T-helper 17 cell (primary cell): ENCODE results near the gene FLVCR2. TPM values are rescaled to one million over a fixed set of nuclear protein-coding genes. Genes with fewer than 3 reads are reported as not detected.

ENCODE experiments used
- ATAC-seq: fragments of 150-1000 bp; cut with Tn5 transposase; 2 replicates; pipeline ENCODE4 v1.10.0; 2021; ENCODE audit warnings: mild to moderate bottlenecking, moderate library complexity
- DNase-seq, 3 donors: peaks; one replicate each; pipeline versions ENCODE4 v3.0.0 to v3.0.0-alpha.2; 2020 to 2021
- H3K9me3 ChIP-seq: one replicate; pipeline ENCODE4 v1.7.0; 2013; ENCODE audit warnings: low read length, mild to moderate bottlenecking; ENCODE audit not compliant: control insufficient read depth, poor library complexity, severe bottlenecking
- H3K27ac Mint-ChIP-seq: one replicate; pipeline ENCODE4 v1.8.0; 2022; ENCODE audit warnings: mild to moderate bottlenecking, moderate library complexity, mixed read lengths
- H3K27me3 Mint-ChIP-seq: one replicate; pipeline ENCODE4 v1.8.0; 2022; ENCODE audit warnings: mixed read lengths
- H3K36me3 Mint-ChIP-seq: one replicate; pipeline ENCODE4 v1.8.0; 2022; ENCODE audit warnings: low read depth, mixed read lengths
- H3K4me1 Mint-ChIP-seq: one replicate; pipeline ENCODE4 v1.8.0; 2022; ENCODE audit warnings: mild to moderate bottlenecking, mixed read lengths
- H3K4me3 Mint-ChIP-seq: one replicate; pipeline ENCODE4 v1.8.0; 2022; ENCODE audit warnings: mild to moderate bottlenecking, moderate library complexity, mixed read lengths
- total RNA-seq, 4 donors: library from RNA in 2 of 4; stranded (reverse) in 2 of 4; gene quantifications; one replicate each; pipeline ENCODE4 v1.2.3 and lab custom pipeline; 2022 to 2026

Gene FLVCR2
- total RNA-seq, 2 donors from 2014 or later = 6.5 to 8.1 TPM

DNA sequence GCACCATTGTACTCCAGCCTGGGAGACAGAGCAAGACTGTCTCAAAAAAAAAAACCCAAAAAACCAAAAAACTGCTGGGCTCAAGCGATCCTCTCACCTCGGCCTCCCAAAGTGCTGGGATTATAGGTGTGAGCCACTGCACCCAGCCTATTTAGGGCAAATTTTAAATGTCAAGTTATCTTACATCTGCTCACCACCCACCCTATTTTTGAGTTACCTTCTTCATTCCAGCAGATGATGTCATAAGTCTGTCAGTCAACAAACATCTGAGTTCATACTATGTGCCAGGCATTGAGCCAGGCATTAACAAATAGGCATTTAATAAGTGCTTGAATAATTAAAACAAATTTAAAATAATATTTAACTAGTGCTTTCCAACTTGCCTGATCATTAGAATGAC is 34.6 kb upstream of the FLVCR2 start:
- peaks cover 11% of the 10 kb centered on the region for H3K36me3 Mint-ChIP-seq
- no peak for DNase-seq
- peaks cover 52% of the 10 kb centered on the region for H3K4me1 Mint-ChIP-seq
- ATAC-seq = no peak
- peak overlapping the region; percentile 98 for H3K27ac Mint-ChIP-seq
- no peaks in the 10 kb centered on the region for H3K27me3 Mint-ChIP-seq
- no peaks in the 10 kb centered on the region for H3K9me3 ChIP-seq
- H3K4me3 Mint-ChIP-seq = no peak overlapping the region

DNA sequence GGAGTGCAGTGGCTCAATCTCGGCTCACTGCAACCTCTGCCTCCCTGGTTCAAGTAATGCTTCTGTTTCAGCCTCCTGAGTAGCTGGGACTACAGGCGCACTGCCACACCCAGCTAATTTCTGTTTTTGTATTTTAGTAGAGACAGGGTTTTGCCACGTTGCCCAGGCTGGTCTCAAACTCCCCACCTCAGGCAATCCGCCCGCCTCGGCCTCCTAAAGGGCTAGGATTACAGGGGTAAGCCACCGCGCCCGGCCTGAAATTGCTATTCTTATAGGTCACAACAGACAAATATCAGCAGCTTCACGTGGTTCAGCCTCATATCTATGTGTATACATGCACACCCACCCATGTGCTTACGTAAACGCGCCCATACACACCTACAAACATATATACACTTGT is 32.5 kb upstream of the FLVCR2 start:
- H3K4me3 Mint-ChIP-seq = no peak overlapping the region
- DNase-seq (no peak), ATAC-seq (no peak)
- H3K27me3 Mint-ChIP-seq = no peaks in the 10 kb centered on the region
- H3K27ac Mint-ChIP-seq = peak overlapping the region; percentile 97
- peaks cover 52% of the 10 kb centered on the region for H3K4me1 Mint-ChIP-seq
- H3K36me3 Mint-ChIP-seq = peaks cover 11% of the 10 kb centered on the region
- H3K9me3 ChIP-seq = no peaks in the 10 kb centered on the region

DNA sequence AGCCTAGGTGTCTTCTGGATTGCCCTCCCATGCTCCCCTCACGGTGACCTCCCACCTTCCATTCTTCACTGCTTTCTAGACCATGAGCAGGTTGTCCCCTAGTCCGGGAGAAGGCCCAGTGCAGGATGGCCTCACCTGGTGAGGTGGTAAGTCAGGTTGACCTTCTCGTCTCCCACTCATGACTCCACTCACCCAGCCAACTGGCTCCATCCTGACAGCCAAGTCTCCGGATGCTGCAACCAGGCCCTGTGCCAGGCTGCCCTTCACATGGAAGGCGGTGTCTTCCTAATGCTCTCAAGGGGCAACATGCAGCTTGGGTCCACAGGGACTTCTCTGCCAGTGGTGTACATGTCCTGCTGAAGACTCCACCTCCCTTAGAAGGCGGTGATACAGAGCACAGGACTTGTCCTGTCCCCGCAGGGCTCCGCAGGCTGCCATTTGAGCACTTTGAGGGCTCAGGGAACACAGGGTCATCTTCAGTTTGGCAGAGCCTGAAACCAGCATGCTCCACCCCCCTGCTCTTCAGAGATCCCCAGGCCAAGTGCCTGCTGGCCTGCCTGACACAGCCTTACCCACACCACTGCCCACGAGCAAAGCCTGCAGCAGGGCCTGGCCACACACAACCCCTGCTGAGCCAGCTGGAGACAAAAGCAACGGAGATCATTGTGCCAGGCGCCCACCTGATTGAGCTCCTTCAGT is 30.7 kb upstream of the FLVCR2 start:
- Mint-ChIP-seq H3K4me3 (no peak overlapping the region), H3K27ac (peak overlapping the region; percentile 97), H3K36me3 (peaks cover 11% of the 10 kb centered on the region), H3K4me1 (peaks cover 47% of the 10 kb centered on the region), H3K27me3 (no peaks in the 10 kb centered on the region)
- no peak for DNase-seq
- no peak for ATAC-seq
- H3K9me3 ChIP-seq = no peaks in the 10 kb centered on the region

DNA sequence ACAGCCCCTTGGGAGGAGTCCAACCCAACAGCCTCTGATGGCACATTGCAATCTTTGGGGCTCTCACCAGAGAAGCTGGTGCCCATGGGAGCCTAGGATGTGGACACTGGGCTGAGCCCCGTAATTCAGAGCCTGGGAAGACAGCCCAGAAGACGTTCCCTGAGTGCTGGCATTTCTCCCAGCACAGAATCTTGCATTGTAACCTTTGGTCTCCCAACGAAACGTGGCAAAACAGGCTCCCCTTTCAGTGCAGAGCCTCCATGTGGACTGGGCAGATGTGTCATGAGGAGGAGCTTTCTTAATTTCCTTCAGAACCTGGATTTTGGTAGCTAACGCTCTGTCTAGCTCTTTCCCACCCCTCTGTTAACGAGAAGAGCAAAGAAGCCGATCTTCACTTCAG is 29.9 kb upstream of the FLVCR2 start:
- H3K27me3 Mint-ChIP-seq = no peaks in the 10 kb centered on the region
- no peak for DNase-seq
- peaks cover 43% of the 10 kb centered on the region for H3K4me1 Mint-ChIP-seq
- H3K9me3 ChIP-seq = no peaks in the 10 kb centered on the region
- no peak for ATAC-seq
- peak overlapping the region; percentile 97 for H3K27ac Mint-ChIP-seq
- peaks cover 11% of the 10 kb centered on the region for H3K36me3 Mint-ChIP-seq
- peak overlapping the region; percentile 4 for H3K4me3 Mint-ChIP-seq

DNA sequence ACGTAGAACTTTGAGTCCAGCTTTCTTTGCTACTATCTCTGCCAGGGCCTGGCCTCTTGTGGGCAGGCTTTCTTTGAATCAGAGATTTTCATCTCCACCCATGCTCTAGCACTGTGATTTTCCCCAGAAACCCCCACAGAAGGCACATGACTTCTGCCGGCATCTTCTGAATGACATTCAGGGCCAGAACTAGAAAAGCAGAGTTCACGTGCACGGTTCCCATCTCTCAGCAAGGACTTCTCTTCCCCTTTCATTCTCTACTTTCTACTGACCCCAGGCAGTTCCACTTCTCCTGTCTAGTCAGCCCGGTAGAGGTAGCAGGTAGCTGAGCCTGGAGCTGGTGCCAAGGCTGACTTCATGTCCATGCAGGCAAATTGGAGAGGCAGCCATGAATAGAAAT is 29.3 kb upstream of the FLVCR2 start:
- DNase-seq = no peak
- Mint-ChIP-seq H3K27ac (peak overlapping the region; percentile 97), H3K27me3 (no peaks in the 10 kb centered on the region), H3K4me1 (peaks cover 46% of the 10 kb centered on the region), H3K4me3 (peak overlapping the region; percentile 55), H3K36me3 (peaks cover 11% of the 10 kb centered on the region)
- ATAC-seq = peak; percentile 90
- no peaks in the 10 kb centered on the region for H3K9me3 ChIP-seq

DNA sequence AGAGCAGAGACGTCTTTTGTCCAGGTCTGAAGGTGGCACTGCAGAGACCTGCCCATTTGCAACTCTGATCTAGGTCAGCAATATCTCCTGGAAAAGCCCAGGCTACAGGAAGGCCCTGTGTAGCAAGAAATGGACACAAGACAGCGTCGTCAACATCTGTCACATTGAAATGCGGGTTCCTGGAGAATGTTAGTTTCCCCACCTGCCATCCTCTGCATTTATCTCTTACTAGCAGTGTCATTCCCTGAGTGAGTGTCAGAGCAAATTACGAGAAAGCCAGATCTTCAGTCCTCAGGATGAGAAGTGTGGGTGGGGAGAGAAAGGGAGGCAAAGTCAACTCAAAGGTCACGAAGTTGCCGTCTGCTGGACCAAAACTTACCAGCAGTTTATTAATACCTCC is 27.4 kb upstream of the FLVCR2 start:
- H3K27ac Mint-ChIP-seq = peak overlapping the region; percentile 97
- peaks cover 51% of the 10 kb centered on the region for H3K4me1 Mint-ChIP-seq
- DNase-seq = no peak

DNA sequence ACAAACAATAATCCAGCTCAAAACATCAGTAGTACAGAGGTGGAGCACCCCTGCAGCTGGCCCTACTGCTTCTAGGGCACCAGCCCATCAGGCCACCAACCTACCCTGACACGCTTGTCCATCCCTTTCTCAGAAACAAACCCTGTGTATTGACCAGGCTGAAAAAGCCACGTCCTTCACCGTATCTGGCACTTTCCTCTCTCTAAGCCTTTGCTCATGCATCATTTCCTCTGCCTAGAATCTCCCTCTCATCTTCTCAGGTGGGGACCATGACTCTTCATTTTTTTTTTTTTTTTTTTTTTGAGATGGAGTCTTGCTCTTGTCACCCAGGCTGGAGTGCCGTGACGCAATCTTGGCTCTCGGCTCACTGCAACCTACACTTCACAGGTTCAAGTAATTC is 25.3 kb upstream of the FLVCR2 start:
- H3K27me3 Mint-ChIP-seq = no peaks in the 10 kb centered on the region
- H3K4me1 Mint-ChIP-seq = peaks cover 45% of the 10 kb centered on the region
- H3K9me3 ChIP-seq = no peaks in the 10 kb centered on the region
- no peak for DNase-seq
- H3K36me3 Mint-ChIP-seq = peaks cover 3% of the 10 kb centered on the region
- ATAC-seq = no peak
- H3K27ac Mint-ChIP-seq = peak overlapping the region; percentile 97
- H3K4me3 Mint-ChIP-seq = no peak overlapping the region

More for the DNA sequence above, 27.4 kb upstream of the FLVCR2 start:
- no peak for ATAC-seq
- no peaks in the 10 kb centered on the region for H3K27me3 Mint-ChIP-seq
- peaks cover 11% of the 10 kb centered on the region for H3K36me3 Mint-ChIP-seq
- H3K4me3 Mint-ChIP-seq = peak overlapping the region; percentile 56
- H3K9me3 ChIP-seq = no peaks in the 10 kb centered on the region

DNA sequence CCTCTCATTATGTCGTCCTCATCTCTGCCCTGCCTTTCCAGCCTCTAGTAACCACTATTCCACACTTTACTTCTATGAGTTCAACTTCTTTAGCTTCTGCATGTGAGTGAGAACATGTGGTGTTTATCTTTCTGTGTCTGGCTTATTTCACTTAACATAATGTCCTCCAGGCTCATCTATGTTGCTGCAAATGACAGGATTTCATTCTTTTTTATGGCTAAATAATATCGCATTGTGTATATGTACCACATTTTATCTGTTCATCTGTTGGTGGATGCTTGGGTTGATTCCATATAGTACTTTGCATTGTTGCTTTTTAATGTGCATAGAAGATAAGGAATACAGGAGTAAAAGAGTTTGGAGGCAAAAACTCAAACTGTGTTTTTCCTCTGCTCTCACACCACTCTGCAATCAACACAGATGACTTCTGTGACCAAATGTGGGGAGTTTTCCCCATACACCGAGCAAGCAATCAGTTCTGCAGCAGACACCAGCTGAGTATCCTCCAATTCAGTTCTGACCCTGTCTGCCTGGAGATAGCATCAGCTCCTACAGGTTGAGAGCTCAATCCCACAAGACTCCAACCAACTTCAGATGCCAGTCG is 24.6 kb upstream of the FLVCR2 start:
- H3K4me1 Mint-ChIP-seq = peaks cover 40% of the 10 kb centered on the region
- no peak overlapping the region for H3K27ac Mint-ChIP-seq
- no peak for ATAC-seq

DNA sequence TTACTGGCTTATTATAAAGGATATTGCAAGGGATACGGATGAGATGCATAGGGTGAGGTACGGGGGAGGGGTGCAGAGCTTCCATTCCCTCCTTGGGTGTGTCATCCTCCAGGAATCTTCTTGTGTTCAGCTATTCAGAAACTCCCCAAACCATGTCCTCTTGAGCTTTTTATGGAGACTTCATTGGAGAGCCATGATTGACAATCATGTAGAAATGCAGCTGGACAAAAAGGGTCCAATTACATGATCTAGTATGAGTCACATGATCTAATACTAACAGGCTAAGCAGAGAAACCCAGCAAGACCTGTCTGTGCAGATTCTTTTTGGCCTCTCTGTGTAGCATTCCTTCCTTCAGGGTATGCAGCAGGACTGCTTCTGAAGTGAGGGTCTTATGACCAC is 23.9 kb upstream of the FLVCR2 start:
- no peak overlapping the region for H3K4me3 Mint-ChIP-seq
- peaks cover 35% of the 10 kb centered on the region for H3K4me1 Mint-ChIP-seq
- no peaks in the 10 kb centered on the region for H3K9me3 ChIP-seq
- DNase-seq (no peak), ATAC-seq (no peak)
- no peaks in the 10 kb centered on the region for H3K27me3 Mint-ChIP-seq
- H3K27ac Mint-ChIP-seq = peak overlapping the region; percentile 85
- H3K36me3 Mint-ChIP-seq = no peaks in the 10 kb centered on the region

More for the DNA sequence above, 24.6 kb upstream of the FLVCR2 start:
- H3K9me3 ChIP-seq = no peaks in the 10 kb centered on the region
- no peaks in the 10 kb centered on the region for H3K27me3 Mint-ChIP-seq
- H3K4me3 Mint-ChIP-seq = no peak overlapping the region
- H3K36me3 Mint-ChIP-seq = no peaks in the 10 kb centered on the region
- DNase-seq = no peak

DNA sequence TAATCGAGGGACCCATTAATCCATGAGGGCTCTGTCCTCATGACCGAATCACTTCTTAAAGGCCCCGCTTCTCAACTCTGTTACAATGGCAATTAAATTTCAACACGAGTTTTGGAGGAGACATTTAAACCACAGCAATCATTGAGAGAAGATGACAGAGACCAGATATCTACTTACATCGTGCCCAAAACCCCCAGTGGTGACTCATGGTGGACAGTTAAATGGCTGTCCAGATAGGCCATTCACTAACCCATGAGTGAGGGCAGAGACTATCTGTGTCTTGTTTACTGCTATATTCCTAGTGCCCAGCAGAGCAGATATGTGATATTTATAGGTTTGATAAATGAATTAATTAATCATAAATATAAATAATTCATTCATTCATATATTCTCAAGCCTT is 20.0 kb upstream of the FLVCR2 start:
- no peaks in the 10 kb centered on the region for H3K36me3 Mint-ChIP-seq
- no peak overlapping the region for H3K4me3 Mint-ChIP-seq
- no peaks in the 10 kb centered on the region for H3K9me3 ChIP-seq
- ATAC-seq = no peak
- peaks cover 35% of the 10 kb centered on the region for H3K4me1 Mint-ChIP-seq
- no peaks in the 10 kb centered on the region for H3K27me3 Mint-ChIP-seq
- no peak for DNase-seq
- H3K27ac Mint-ChIP-seq = no peak overlapping the region

DNA sequence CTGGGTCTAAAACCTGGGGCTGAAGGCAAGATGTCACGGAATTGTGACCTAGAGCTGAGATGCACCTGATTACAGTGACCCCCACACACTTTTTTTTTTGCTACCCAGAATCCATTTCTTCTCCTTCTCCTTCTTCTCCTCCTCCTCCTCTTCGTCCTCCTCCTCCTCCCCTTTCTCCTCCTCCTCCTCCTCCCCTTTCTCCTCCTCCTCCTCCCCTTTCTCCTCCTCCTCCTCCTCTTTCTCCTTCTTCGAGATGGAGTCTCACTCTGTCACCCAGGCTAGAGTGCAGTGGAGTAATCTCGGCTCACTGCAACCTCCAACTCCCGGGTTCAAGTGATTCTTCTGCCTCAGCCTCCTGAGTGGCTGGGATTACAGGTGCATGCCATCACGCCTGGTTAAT is 19.4 kb upstream of the FLVCR2 start:
- no peak for ATAC-seq

DNA sequence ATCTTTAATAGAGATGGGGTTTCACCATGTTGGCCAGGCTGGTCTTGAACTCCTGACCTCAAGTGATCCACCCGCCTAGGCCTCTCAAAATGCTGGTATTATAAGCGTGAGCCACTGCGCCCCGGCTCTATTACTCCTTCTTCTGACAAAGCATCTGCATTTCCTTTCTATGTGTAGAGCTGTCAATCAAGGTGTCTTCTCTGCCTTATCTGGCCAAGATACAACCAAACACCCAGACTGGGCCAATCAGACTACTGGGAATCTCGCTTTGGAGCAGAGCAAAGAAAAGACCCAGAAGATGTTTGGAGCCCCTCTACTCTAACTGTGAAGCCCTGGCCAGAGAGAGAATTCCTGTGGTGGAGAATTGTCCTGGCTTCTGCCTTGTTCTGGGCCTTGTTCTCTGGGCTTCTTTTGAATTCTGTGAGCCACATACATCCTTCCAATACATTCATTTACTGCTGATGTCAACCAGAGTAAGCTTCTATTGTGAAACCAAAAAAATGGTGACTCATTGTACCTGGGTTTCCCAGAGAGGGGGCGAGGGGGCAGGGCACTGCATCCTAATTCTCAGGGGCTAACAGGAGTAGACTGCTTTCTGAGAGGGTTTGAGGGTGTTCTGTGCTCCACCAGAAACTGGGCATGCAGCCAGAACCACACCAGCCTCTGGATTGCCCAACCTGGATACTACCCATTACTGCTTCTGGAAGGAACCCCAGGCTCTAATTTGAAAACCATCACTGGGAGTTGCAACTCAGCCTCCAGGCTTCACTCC is 18.8 kb upstream of the FLVCR2 start:
- no peaks in the 10 kb centered on the region for H3K27me3 Mint-ChIP-seq
- no peaks in the 10 kb centered on the region for H3K36me3 Mint-ChIP-seq
- peak overlapping the region; percentile 52 for H3K4me3 Mint-ChIP-seq
- no peaks in the 10 kb centered on the region for H3K9me3 ChIP-seq
- H3K27ac Mint-ChIP-seq = peak overlapping the region; percentile 94
- peaks cover 31% of the 10 kb centered on the region for H3K4me1 Mint-ChIP-seq
- ATAC-seq (no peak), DNase-seq (no peak)

More for the DNA sequence above, 19.4 kb upstream of the FLVCR2 start:
- Mint-ChIP-seq H3K36me3 (no peaks in the 10 kb centered on the region), H3K27me3 (no peaks in the 10 kb centered on the region), H3K27ac (peak overlapping the region; percentile 94), H3K4me3 (peak overlapping the region; percentile 52), H3K4me1 (peaks cover 32% of the 10 kb centered on the region)
- H3K9me3 ChIP-seq = no peaks in the 10 kb centered on the region
- no peak for DNase-seq

DNA sequence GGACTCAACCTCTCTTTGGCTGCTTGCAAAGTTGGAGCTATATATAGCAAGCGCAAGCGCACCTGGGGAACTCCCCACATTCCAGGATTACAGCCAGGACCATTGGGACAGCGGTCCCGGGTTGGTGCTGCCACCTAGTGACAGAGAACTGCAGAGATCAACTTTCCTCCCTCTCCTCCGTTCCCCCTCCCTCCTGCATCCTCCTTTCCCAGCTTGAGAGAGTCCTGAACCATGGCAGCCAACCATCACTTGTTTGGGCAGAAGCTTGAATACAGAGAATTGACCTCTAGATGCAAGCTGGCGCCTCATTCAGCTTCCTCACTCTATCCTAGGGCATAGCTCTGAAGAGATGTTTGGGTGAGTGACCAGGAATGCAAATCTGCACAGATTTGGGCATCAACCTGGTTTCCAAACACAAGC is 17.4 kb upstream of the FLVCR2 start:
- H3K27ac Mint-ChIP-seq = no peak overlapping the region
- H3K27me3 Mint-ChIP-seq = no peaks in the 10 kb centered on the region
- peak overlapping the region; percentile 25 for H3K4me3 Mint-ChIP-seq
- ATAC-seq (peak; percentile 59), DNase-seq (peak; percentile 23 to 39 (median 35))
- peaks cover 39% of the 10 kb centered on the region for H3K4me1 Mint-ChIP-seq
- H3K9me3 ChIP-seq = no peaks in the 10 kb centered on the region
- H3K36me3 Mint-ChIP-seq = no peaks in the 10 kb centered on the region
